PC-3 (cell line): Measurements from ENCODE around the gene CLEC16A. TPM values are rescaled to one million over a fixed set of nuclear protein-coding genes. Genes with fewer than 3 reads are reported as not detected.

ENCODE experiments used
- ATAC-seq: fragments of 200-7000 bp; cut with Tn5 transposase; 2 replicates; pipeline ENCODE4 v1.9.1; 2020; ENCODE audit warnings: mild to moderate bottlenecking, moderate library complexity
- BruUV-seq: library from RNA; stranded (reverse); fragments of 400-500 nt; replicated peaks from 2 replicates; lab custom pipeline; 2021; lab: Mats Ljungman, UMichigan
- CTCF ChIA-PET: fragments of 300-600 bp; sonication (Branson Sonifier 250); formaldehyde crosslinking; loops from one replicate; lab custom pipeline; 2022; ENCODE audit warnings: antibody characterized with exemption; lab: Charles Lee
- POLR2A ChIA-PET: fragments of 300-600 bp; sonication (Branson Sonifier 250); formaldehyde crosslinking; loops from one replicate; lab custom pipeline; 2022; ENCODE audit warnings: antibody characterized with exemption; ENCODE audit not compliant: unreplicated experiment; lab: Charles Lee
- DNase-seq: peaks from one replicate; pipeline ENCODE4 v3.0.0-alpha.2; 2015
- H2AFZ ChIP-seq: fragments of 300-600 bp; sonication (generic); 2 replicates; pipeline ENCODE4 v1.6.0; 2016; ENCODE audit warnings: antibody characterized with exemption, low read length
- H3F3A ChIP-seq: fragments of 300-600 bp; sonication (generic); one replicate; pipeline ENCODE4 v1.6.0; 2017; ENCODE audit warnings: antibody characterized with exemption, low read length, control low read depth, mild to moderate bottlenecking; ENCODE audit not compliant: unreplicated experiment
- H3K27ac ChIP-seq: fragments of 300-600 bp; sonication (generic); 2 replicates; pipeline ENCODE4 v1.5.1; 2016; ENCODE audit warnings: mild to moderate bottlenecking, low read length
- H3K27me3 ChIP-seq: fragments of 300-600 bp; sonication (generic); 2 replicates; pipeline ENCODE4 v1.6.1; 2016; ENCODE audit warnings: low read length, mixed read lengths
- H3K36me3 ChIP-seq: fragments of 300-600 bp; sonication (generic); 2 replicates; pipeline ENCODE4 v1.6.1; 2016; ENCODE audit warnings: low read depth, mixed run types, low read length, mixed read lengths
- H3K4me1 ChIP-seq: fragments of 300-600 bp; sonication (generic); 2 replicates; pipeline ENCODE4 v1.5.1; 2016; ENCODE audit warnings: low read length; ENCODE audit not compliant: insufficient read depth
- H3K4me2 ChIP-seq: fragments of 300-600 bp; sonication (generic); 2 replicates; pipeline ENCODE4 v1.6.0; 2016; ENCODE audit warnings: low read length
- H3K4me3 ChIP-seq: fragments of 300-600 bp; sonication (generic); 2 replicates; pipeline ENCODE4 v1.5.1; 2016; ENCODE audit warnings: mild to moderate bottlenecking, low read length, mixed read lengths
- H3K79me2 ChIP-seq: fragments of 300-600 bp; sonication (generic); 2 replicates; pipeline ENCODE4 v1.6.1; 2017; ENCODE audit warnings: low read length, mixed read lengths
- H3K9ac ChIP-seq: fragments of 300-600 bp; sonication (generic); 2 replicates; pipeline ENCODE4 v1.6.0; 2016; ENCODE audit warnings: mild to moderate bottlenecking, low read length
- H3K9me2 ChIP-seq: fragments of 300-600 bp; sonication (generic); replicated peaks from 2 replicates; pipeline ENCODE4 v1.6.1; 2016; ENCODE audit warnings: mixed run types, low read length, mixed read lengths
- H3K9me3 ChIP-seq: fragments of 300-600 bp; sonication (generic); 2 replicates; pipeline ENCODE4 v1.6.1; 2016; ENCODE audit warnings: low read length, mixed read lengths
- H4K20me1 ChIP-seq: fragments of 300-600 bp; sonication (generic); 2 replicates; pipeline ENCODE4 v1.6.1; 2016; ENCODE audit warnings: low read length, mixed read lengths
- CTCF ChIP-seq: fragments of 300-600 bp; sonication (generic); conservative IDR thresholded peaks from 2 replicates; pipeline ENCODE4 v1.5.1; 2017; ENCODE audit warnings: antibody characterized with exemption, low read depth, mild to moderate bottlenecking, low read length
- EZH2 ChIP-seq: fragments of 300-600 bp; sonication (generic); IDR thresholded peaks from one replicate; pipeline ENCODE4 v1.6.1; 2017; ENCODE audit warnings: antibody characterized with exemption, mild to moderate bottlenecking, low read length; ENCODE audit not compliant: unreplicated experiment
- EZH2phosphoT487 ChIP-seq: fragments of 300-600 bp; sonication (generic); IDR thresholded peaks from 2 replicates; pipeline ENCODE4 v1.6.1; 2018; ENCODE audit warnings: mild to moderate bottlenecking, antibody characterized with exemption, low read length, borderline replicate concordance
- intact Hi-C: fragments of 100-400 bp; cut with micrococcal nuclease; formaldehyde crosslinking; loops from 2 replicates; pipeline ENCODE4 v1.9.0; 2023
- total RNA-seq: library from RNA; depleted of rRNA; stranded (reverse); fragments of >200 nt; gene quantifications from 2 replicates; pipeline ENCODE4 v1.2.3, GENCODE V29; 2014

The CLEC16A gene
- total RNA-seq, 1 experiment from 2014 or later: 9.5 TPM

- POLR2A ChIA-PET: no interaction called here
- Histone ChIP-seq H3K4me1 (peaks cover 33% of the 10 kb centered on the region), H3K4me3 (no peak overlapping the region), H4K20me1 (no peaks in the 10 kb centered on the region), H3K9ac (peak overlapping the region; percentile 47), H3K27ac (peak overlapping the region; percentile 92), H2AFZ (no peak overlapping the region), H3K27me3 (no peaks in the 10 kb centered on the region), H3K9me2 (no peaks in the 10 kb centered on the region), H3F3A (peaks cover 7% of the 10 kb centered on the region), H3K36me3 (no peaks in the 10 kb centered on the region), H3K79me2 (no peaks in the 10 kb centered on the region), H3K9me3 (no peaks in the 10 kb centered on the region), H3K4me2 (peak overlapping the region; percentile 59)
- no peak for TF ChIP-seq EZH2phosphoT487
- no peak for TF ChIP-seq EZH2
- no peak for TF ChIP-seq CTCF
- intact Hi-C loops: no loop called here
- no TSS peak for BruUV-seq
- DNase-seq (no peak), ATAC-seq (no peak)
- CTCF ChIA-PET: interaction anchor here (0.6 kb wide), 1 partner anchor 44 kb away, joined by 13 read pairs; no protein-coding TSS in a partner anchor
These were observed 47.7 kb downstream of the CLEC16A start for GRCh38 chr16:10992112-10992511.

GRCh38 chr16:10992797-10993196 lies 48.4 kb downstream of the CLEC16A start:
- H3K27me3 ChIP-seq: no peaks in the 10 kb centered on the region
- DNase-seq (peak; percentile 80), ATAC-seq (peak; percentile 81)
- H3K27ac ChIP-seq: peak overlapping the region; percentile 92
- peaks cover 33% of the 10 kb centered on the region for H3K4me1 ChIP-seq
- no peaks in the 10 kb centered on the region for H3K36me3 ChIP-seq
- H3K4me2 ChIP-seq: peak overlapping the region; percentile 56
- H3F3A ChIP-seq: peaks cover 7% of the 10 kb centered on the region
- no peak overlapping the region for H2AFZ ChIP-seq
- no peaks in the 10 kb centered on the region for H4K20me1 ChIP-seq
- BruUV-seq: no TSS peak
- no peaks in the 10 kb centered on the region for H3K79me2 ChIP-seq
- no peak for TF ChIP-seq EZH2
- no peak for TF ChIP-seq EZH2phosphoT487
- no peak overlapping the region; the same call in 1 of the 2 replicates for H3K4me3 ChIP-seq
- CTCF ChIA-PET: no interaction called here
- intact Hi-C loops: no loop called here
- H3K9me3 ChIP-seq: no peaks in the 10 kb centered on the region
- peak overlapping the region; percentile 48; the same call in 1 of the 2 replicates for H3K9ac ChIP-seq
- POLR2A ChIA-PET: no interaction called here
- H3K9me2 ChIP-seq: no peaks in the 10 kb centered on the region

- no peak overlapping the region for H3K9ac ChIP-seq
- H3K4me3 ChIP-seq: no peak overlapping the region
- ChIA-PET POLR2A (no interaction called here), CTCF (no interaction called here)
- no peaks in the 10 kb centered on the region for H4K20me1 ChIP-seq
- H3K36me3 ChIP-seq: no peaks in the 10 kb centered on the region
- no peaks in the 10 kb centered on the region for H3K79me2 ChIP-seq
- H2AFZ ChIP-seq: no peak overlapping the region
- H3K4me1 ChIP-seq: peaks cover 33% of the 10 kb centered on the region
- no peak overlapping the region for H3K4me2 ChIP-seq
- TF ChIP-seq EZH2phosphoT487 (no peak), EZH2 (no peak), CTCF (no peak)
- no peaks in the 10 kb centered on the region for H3K9me2 ChIP-seq
- DNase-seq (no peak), ATAC-seq (no peak)
- intact Hi-C loops: no loop called here
- H3K27me3 ChIP-seq: no peaks in the 10 kb centered on the region
- peak overlapping the region; percentile 92 for H3K27ac ChIP-seq
- no TSS peak for BruUV-seq
- H3F3A ChIP-seq: peaks cover 7% of the 10 kb centered on the region
- no peaks in the 10 kb centered on the region for H3K9me3 ChIP-seq
These were observed 49.3 kb downstream of the CLEC16A start for GRCh38 chr16:10993649-10994048.
